ENCODE results near the gene CHAT. TPM values are rescaled to one million over a fixed set of nuclear protein-coding genes. Genes with fewer than 3 reads are reported as not detected.

The CHAT gene
- polyA plus RNA-seq, 1 donor: 0.13 TPM

DNA sequence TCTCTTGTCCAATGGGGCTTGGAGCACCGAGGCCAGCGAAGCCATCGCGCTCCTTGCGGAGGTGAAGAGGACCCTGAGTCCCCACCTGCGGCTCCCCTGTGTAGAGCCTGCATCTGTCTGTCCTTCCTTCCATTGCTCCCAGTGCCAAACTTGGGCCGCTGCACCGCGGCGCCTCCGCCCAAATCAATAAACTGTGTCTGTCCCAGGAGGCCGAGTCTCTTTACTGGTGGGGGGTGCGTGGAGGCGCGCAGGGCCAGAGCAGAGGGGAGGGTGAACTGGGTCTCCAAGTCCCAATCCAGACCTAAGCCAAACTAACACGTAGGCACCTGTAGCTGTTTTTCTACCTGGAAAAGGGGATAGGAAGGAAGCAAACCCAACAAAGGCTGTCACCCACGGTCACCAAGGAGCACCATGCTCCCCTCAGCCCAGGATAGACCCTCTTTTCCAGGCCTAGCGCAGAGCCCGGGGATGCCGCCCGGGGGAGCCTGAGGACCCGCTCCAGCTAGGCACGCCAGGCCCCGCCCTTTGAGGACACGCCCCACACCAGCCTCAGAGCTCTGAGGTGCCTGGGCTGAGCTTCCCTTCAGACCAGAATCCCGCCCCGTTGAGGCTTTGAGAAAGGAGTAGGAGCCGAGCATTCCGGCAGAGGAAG lies 1.2 kb upstream of the CHAT start:
- no peak for DNase-seq

DNA sequence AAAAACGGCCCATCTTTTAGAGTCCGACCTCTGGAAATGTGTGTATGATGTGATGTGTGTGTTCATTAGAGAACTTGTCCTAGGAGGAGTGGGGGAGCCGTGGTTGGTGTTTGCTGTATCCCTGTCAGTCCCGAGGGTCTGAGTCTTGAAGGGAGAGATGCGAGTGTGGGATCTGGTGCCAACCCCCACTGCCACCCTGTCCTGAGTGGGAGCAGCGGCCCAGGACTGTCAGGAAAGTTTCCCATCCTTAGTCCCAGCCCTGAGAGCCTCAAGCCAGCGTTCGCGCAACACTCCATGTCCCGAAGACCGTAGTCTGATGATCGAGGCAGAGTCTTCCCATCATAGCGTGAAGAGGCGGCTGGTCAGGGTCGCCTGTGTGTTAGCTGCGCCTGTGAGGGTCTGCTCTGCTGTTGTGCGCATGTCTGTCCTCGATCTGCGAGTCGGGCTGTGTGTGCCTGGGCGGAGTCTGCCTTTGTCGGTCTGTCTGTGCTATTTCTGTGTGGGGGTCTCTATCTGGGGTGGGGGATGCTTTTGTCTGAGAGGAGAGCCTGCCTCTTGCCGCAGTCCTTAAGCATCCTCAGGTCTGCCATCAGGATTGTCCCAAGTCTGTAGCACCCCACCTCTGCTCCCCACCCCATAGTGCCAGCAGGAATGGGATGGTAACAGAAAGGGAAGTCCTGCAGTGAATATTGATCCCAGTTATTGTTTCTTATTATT lies 514 bp upstream of the CHAT start:
- DNase-seq: no peak

DNA sequence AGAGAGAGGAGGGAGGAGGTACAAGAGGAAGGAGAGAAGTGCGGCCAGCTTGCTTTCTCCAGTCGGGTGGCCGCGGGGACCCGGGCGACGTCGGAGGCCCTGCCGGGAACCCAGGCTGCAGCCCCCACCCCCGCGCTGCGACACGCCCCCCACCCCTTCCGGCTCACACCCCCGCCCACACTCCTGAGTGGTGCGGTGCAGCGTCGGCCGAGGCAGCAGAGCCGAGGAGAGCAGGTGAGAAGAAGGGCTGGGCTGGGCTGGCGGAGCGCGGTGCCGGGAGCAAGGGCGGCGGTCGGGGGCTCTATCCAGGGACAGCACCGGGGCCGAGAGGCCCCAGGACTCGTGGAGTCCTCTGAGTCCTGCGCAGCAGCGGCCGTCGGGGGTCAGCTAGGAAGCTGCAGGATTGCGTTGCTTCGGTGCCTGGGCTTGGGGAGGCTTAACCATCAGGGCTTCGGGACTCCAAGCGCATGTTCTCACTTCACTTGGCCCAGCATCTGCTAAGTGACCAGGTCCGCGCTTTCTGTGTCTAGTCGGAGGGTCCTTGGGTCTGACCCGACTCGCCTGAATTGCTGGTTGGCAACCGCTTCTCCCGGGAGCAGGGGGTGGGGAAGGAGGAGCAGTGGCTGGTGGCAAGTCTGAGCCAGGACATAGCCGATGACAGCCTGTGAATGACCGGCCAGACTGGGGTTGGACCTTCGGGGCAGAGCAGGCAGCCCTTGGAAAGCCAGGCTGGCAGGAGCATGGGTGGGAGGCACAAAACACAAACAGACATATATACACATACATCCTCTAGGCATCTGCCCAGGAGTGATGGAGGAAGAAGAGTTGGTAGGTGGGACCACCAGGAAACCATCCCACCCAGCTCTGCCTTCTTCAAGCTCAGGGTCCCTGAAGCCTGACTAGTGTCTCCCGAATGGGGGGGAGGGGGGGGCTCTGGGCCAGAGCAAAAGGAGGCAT lies 683 bp downstream of the CHAT start:
- DNase-seq: no peak

DNA sequence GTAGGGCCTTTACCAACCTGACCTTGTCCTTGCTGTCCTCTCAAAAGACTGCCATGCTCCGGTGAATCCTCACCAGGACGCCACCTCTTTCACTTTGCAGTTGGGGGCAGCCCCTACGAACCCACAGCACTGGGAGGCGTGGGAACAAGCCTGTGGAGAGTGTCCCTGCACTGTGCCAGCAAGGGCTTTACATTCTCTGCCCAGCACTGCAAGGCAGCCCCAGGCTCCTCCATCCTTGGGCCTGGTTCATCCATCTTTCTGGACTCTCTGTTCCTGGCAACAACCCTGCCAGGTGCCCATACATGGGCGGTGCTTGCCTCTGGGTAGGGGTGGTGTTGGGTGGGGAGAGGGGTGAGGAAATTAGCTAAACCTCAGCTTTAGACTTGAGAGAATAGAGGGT lies 1.4 kb downstream of the CHAT start:
- no peak for DNase-seq

DNA sequence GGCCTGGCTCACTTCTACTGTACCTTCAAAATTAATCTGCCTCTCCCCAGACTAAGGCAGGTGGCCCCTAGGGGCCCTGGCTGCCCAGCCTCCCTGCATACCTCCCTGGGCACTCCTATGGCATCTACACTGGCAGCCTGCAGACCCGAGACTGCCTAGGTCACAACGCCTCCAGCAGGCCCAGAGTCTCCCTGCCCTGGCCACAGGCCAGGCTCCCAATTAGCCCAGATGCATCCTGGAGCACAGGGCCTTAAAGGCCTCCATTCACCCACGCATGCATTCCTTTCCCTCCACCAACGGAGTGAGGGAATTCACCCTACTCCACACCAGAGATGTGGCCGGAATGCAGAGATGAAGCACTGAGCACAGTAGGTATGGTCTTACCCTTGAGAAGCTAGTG lies 1.9 kb downstream of the CHAT start:
- no peak for DNase-seq

DNA sequence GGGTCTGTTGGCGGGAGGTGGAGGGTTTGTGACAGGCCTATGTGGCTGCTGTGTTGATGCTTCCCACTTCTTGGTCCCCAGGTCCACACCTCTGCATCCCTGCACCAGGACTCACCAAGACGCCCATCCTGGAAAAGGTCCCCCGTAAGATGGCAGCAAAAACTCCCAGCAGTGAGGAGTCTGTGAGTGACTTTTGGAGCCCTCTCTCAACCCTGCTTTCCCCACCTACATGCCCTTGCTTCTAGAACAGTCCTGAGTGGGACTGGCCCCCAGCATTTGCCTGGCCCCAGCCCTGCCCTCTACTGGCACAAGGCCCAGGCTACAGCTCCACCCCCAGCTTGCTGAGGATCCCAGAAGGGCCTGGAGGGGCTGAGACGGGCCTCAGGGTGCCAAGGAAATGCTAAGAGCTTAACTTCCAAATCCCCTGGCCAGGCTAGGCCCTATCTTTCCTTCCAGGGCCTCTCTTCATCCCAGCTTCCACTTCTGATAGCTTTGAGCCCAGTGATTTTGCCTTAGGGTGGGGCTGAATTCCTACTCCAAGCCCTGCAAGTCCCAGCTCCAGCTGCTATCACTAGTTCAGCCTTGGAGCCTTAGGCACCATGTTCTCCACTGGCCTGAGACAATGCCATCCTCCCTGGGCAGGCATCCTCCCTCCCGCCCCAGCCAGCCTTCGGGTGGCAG lies 2.7 kb downstream of the CHAT start:
- DNase-seq: no peak

DNA sequence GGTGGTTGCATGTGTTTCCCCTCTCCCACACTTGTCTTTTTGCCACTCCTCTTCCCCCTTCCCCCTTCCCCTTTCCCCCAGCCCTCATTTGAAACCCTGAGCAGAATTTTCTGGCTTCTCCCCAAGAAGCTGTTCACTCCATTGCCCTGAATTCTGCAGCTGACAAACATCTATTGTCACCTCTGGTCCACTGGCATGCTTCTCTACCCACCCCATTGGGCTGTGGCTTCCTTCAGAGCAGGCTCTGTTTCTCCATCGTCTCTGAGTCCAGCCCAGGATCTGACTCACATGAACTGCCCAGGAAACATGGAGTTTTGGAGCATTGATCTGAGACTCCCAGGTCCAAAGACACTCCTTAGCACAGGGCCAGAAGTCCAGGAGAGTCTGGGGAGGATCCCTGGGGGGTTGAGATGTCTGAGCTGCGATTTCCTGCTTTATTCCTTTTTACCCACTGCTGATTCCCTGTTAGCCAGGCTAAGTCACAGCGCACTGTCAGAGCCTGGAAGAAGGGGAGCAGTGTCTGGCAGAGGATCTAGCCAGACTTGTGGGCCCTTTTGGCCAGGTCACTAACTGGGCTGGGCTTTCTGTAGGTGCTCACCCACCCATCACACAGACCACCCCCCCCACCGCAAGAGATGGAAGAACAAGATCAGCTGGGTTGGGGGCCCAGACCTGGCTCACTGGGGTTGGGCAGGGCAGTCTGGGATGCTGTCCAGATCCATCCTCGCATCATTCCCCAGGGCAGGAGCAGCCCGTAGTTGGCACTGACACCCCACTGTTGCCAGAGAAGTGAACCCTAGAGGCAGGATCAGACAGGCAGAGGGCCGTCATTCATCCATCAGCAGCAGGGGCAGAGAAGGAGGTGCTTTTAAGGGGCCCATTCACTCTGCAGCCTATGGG lies 3.5 kb downstream of the CHAT start:
- DNase-seq: no peak

DNA sequence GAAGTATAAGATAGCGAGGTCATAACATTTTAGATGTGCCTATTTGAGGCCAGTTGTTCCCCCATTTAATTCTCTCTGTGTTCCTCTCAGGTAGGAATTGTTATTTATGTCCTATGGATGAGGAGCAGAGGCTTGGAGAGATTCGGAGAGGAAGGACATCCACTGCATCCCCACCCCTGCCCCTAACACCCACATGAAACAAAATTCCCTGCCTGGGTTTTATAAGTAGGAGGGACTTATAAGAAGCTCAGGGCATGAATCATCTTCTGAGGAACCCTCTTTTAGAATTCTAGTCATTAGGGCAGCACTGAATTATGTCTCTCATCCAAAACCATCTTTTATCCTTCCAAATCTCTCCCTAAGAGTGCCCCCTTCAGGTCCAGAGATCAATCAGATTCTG lies 5.0 kb downstream of the CHAT start:
- DNase-seq: no peak

DNA sequence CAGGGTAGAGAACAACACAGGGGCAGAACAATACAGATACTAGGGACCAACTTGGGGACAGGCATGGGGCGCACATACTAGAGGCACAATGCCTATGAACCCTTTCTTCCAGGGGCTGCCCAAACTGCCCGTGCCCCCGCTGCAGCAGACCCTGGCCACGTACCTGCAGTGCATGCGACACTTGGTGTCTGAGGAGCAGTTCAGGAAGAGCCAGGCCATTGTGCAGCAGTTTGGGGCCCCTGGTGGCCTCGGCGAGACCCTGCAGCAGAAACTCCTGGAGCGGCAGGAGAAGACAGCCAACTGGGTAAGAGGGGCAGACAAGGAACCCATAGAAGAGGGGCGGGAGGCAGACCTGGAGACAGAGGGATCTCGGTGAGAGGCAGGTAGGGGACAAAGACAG lies 5.8 kb downstream of the CHAT start:
- DNase-seq: no peak

DNA sequence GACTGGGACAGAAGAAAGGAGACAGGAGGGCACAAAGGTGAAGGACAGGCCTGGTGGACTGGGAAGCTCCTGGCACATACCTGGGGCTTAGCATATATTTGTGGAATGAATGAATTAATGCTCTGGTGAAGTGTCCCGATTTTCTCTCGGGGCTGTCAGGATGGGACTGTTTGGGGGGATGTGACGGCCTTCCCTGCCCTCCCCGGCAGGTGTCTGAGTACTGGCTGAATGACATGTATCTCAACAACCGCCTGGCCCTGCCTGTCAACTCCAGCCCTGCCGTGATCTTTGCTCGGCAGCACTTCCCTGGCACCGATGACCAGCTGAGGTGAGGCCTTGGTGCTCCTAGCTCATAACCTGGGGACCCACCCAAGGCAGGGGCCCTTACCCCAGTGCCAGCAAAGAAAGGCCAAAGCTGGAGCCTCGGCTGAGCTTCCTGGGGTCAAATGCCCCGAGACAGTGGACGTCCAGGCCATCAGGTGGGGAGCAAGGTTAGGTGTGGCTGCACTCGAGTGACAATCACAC lies 6.5 kb downstream of the CHAT start:
- DNase-seq: no peak

DNA sequence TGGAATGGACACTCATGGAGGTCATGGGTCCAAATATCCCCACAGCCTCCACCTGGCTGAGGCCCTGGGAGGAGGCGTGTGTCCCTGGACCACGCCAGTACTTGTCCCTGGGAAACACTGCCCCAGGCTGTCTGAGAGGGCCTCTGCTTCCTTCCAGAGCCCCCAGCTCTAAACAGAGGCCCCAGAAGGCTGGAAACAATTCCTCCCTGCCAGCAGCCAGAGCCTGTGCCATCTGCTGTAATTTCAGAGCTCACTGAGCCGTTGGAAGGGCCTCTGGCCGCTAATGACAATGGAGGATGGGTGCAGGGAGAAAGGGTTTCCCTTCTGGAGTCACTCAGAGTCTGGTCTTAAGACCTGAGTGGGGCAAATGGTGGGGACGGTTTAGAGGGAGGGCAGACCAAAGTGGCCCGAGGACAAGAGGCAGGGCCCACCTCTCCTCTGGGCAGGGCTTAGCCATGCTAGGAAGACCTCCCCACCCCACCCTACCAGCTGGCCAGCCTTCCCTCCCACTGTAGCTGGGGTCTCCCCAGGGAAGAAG lies 7.1 kb downstream of the CHAT start:
- no peak for DNase-seq

DNA sequence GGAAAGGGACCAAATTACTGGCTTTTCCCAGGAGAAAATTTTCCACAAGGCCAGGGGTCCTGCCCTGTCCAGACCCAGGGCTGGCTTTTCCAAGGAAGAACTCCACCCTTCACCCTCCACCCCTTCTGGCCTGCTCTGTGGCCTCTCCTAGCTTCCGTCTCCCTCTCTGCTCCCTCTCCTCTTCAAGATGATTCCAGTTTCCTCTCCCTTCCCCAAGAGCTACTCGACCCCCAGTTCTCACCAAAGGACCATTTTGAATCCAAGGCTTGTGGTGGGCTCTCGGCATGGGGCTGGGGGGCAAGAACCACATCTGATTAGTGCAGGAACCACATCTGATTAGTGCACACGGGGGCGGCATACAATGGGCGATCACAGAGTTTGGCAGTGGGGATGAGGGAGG lies 7.7 kb downstream of the CHAT start:
- DNase-seq: no peak

DNA sequence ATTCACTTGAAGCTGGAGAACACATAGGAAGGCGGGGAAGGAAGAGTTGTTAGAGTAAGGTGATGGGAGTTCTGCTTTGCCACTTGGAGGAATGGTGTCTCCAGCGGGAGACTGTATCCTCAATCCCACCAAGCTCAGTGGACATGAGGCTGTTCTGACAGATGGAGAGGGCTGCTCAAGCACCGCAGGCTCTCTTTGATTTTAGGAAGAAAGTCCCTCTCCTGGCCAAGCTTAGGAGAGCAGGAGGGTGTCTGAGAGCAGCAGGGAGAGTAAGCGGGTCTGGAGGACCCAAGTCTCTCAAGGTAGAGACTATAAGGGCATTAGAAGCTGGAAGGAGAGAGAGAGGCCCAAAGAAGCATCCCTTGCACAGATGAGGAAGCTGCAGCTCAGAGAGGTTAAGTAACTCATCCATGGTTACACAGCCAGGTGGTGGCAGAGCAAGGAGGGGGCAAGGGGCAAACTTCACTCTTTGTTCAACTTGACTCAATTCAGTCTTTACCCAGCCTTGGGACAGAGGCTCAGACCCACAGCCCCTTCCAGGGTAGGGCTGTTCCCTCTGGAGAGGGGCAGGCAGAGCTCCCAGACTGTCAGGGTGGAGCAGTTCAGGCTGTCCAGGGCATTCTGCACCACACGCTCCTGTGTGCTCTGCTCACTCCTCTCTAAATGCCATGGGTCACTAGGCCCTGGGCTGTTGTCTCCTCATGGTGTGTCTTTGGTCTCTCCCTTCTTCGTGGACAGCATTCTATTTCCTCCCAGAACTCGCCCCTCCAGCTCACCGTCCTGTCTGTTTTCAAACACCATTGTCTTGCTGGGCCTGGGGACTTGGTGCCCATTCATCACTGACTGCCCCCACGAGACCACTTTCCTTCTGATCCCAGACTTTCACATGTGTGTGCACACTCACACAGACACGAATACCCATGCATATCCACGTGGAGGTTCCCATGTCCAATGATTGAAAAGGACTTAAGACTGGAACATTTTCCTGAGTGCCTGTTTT lies 8.9 kb downstream of the CHAT start:
- no peak for DNase-seq

DNA sequence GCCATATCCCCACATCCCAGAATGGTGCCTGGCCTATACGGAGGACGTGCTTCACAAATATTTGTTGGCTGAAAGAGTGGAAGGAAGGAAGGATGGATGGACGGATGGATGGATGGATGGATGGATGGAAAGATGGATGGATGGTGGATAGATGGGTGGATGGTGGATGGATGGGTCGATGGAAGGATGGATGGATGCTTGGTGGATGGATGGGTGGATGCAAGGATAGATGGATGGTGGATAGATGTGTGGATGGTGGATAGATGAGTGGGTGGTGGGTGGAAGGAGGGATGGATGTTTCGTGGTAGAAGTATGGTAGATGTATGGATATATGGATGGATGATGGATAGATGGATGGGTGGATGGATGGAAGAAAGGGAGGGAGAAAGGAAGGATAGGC lies 10.8 kb downstream of the CHAT start:
- DNase-seq: no peak

DNA sequence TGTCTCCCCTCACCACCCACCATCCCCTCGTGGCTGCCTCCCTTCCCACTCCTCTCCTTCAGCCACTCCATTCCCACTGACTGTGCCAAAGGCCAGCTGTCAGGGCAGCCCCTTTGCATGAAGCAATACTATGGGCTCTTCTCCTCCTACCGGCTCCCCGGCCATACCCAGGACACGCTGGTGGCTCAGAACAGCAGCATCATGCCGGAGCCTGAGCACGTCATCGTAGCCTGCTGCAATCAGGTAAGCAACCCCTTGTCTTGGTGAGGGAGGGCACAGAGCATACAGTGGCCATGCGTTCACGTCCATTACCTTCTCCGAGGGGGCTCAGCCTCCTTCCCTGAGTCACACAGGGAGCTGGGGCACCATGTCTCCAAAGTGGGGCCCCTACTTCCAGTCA lies 11.6 kb downstream of the CHAT start:
- DNase-seq: no peak

DNA sequence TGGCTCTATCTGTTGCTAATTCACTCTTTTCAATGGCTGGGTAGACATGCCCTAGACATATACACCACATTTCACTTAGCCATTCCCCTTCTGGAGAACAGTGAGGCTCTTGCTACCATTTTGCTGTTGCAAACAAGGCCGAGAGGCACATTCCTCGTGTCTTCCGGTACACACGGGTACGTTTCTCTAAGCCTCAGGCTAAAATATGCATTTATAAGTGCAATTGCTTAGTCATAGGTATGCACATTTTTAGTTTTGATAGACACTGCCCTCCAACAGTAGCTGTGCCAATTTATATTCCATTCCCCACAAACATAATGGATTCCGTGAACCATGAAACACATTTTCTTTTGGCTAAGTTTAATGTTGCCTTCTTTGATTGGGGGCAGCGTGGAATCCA lies 13.2 kb downstream of the CHAT start:
- DNase-seq: no peak

DNA sequence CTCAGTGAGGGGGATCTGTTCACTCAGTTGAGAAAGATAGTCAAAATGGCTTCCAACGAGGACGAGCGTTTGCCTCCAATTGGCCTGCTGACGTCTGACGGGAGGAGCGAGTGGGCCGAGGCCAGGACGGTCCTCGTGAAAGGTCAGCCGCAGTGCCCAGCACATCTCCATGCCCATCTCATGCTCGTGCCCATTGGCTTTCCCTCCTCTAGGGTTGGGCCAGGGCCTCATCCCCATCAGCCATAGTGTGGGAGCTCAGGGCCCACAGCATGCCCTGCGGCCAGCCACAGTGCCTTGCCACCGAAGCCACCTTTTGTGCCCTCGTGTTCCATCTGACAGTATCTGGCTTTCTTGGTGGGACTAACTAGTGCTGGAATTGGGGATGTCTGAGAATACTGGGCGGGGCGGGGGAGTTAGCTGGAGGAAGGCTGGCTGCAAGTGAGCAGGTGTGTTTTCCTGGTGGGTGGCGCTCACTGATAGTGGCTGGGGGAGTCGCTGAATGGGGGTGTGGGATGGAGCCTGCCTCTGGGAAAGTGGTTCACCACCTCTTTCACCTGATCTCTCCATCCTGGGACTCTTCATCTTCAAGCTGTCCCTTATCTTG lies 13.9 kb downstream of the CHAT start:
- no peak for DNase-seq

DNA sequence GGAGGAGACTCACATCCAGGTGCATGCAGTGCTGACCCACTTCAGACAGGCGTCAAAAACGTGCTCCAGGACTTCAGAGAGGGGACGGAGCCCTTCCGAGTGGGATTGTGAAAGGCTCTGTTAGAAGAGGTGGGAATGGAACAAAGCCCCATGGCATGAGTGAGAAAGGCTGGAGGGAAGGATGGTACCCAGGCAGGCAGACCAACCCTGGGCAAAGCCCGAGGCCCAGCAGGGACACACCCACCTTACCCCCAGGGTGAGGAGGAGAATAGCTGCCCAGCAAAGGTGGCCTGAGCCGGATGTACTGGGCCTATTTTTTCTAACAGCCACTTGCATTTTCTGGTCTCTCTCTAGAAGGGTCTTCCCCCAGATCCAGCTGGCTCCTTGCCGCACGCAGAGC lies 14.8 kb downstream of the CHAT start:
- DNase-seq: no peak

DNA sequence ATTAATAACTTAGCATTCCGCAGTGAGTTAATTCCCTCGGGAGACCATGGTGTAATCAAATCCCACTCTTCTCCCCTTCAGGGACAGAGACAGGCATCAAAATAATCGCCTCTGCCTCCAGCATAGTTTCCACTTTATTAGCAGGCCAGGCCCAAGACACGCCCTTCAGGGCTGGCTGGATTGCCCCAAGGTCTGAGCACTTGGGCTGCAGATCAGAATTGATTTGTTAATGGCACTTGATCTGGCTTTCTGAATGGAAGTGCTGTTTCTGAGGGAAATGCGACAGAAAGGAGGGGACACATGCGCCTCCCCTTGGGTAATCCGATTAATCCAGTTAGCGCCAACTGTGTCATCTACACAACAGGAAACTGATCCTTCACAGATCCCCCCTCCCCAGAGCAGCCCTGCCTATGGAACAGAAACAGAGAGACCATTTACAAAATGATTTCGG lies 15.6 kb downstream of the CHAT start:
- no peak for DNase-seq

All from left kidney (tissue), 2 donors.